Parathyroid adenoma (tissue), 2 donors: ENCODE results near the gene ORC5.

Source experiments
- H2AFZ ChIP-seq: fragments of 300-600 bp; sonication (generic); one replicate; pipeline ENCODE4 v1.7.0; 2017; ENCODE audit warnings: antibody characterized with exemption, mild to moderate bottlenecking
- H3K27ac ChIP-seq: fragments of 300-600 bp; sonication (generic); one replicate; pipeline ENCODE4 v1.7.0; 2017
- H3K27me3 ChIP-seq: fragments of 300-600 bp; sonication (generic); one replicate; pipeline ENCODE4 v1.7.0; 2017; ENCODE audit warnings: low read length; ENCODE audit not compliant: control insufficient read depth, insufficient read depth
- H3K36me3 ChIP-seq: fragments of 300-600 bp; sonication (generic); one replicate; pipeline ENCODE4 v1.7.0; 2017; ENCODE audit warnings: low read length; ENCODE audit not compliant: control insufficient read depth, insufficient read depth
- H3K4me1 ChIP-seq: fragments of 300-600 bp; sonication (generic); one replicate; pipeline ENCODE4 v1.7.0; 2017; ENCODE audit warnings: control low read depth
- H3K4me2 ChIP-seq: fragments of 300-600 bp; sonication (generic); one replicate; pipeline ENCODE4 v1.7.0; 2017; ENCODE audit warnings: low read length
- H3K4me3 ChIP-seq: fragments of 300-600 bp; sonication (generic); one replicate; pipeline ENCODE4 v1.7.0; 2017; ENCODE audit warnings: low read depth, low read length
- H3K79me2 ChIP-seq: fragments of 300-600 bp; sonication (generic); one replicate; pipeline ENCODE4 v1.7.0; 2017; ENCODE audit warnings: control low read depth
- H3K9ac ChIP-seq: fragments of 300-600 bp; sonication (generic); one replicate; pipeline ENCODE4 v1.7.0; 2017; ENCODE audit warnings: mild to moderate bottlenecking
- H3K9me3 ChIP-seq: fragments of 300-600 bp; sonication (generic); one replicate; pipeline ENCODE4 v1.7.0; 2017; ENCODE audit warnings: low read length; ENCODE audit not compliant: control insufficient read depth
- TF ChIP-seq, protein P1 (sequence below): fragments of 300-600 bp; sonication (generic); IDR thresholded peaks from one replicate; pipeline ENCODE4 v1.7.0; 2017; ENCODE audit warnings: antibody characterized with exemption, mild to moderate bottlenecking
- donor health status: primary hyperparathyroidism.

ORC5 gene

DNA sequence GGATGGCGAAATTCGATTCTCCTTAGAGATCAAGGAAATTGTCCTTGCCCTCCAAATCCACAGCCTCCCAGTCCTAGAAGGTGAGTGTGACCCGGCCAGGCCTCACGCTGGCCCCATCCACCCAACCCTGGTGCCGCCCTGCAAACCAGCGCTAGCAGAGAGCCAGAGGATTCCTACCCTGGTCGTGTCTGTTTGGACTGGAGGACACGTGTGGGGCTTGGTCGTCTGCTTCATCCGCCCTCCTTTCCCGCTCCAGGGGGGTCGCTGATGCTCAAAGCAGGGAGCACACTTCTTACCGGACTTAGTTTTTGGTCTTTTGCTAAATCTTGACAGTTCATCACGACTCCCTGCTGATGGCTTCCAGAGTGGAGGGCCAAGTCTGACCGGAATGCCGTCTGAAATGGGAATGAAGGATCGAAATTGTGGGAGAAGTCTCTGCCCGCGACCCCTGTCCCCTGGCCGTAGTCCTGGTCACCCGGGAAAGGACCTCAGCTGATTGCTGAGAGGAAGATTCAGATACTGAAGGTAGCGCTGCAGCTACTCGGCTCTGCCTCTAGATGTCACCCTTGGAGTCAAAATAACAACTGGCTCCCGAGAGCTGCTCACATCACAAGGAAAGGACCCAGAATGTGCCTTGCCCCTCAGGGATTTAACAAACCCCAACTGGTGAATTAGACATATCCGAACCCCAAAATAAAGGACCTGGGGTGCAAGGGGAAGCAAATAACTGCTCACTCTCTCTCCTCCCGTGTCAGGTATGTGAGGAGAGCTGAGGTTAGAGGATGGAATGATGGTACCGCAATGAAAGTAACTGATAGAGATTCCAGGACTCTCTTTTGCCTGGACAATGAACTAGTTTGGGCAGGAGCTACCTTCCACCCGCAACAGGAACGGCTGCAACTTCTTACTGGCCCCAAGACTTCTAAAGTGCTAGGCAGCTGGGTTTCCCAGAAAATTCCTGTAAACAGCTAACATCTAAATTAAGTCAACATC lies 23.5 kb upstream of the ORC5 start:
- no peak overlapping the region for H3K4me3 ChIP-seq
- TF ChIP-seq, protein P1, sequence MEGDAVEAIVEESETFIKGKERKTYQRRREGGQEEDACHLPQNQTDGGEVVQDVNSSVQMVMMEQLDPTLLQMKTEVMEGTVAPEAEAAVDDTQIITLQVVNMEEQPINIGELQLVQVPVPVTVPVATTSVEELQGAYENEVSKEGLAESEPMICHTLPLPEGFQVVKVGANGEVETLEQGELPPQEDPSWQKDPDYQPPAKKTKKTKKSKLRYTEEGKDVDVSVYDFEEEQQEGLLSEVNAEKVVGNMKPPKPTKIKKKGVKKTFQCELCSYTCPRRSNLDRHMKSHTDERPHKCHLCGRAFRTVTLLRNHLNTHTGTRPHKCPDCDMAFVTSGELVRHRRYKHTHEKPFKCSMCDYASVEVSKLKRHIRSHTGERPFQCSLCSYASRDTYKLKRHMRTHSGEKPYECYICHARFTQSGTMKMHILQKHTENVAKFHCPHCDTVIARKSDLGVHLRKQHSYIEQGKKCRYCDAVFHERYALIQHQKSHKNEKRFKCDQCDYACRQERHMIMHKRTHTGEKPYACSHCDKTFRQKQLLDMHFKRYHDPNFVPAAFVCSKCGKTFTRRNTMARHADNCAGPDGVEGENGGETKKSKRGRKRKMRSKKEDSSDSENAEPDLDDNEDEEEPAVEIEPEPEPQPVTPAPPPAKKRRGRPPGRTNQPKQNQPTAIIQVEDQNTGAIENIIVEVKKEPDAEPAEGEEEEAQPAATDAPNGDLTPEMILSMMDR = peak; percentile 68
- H3K4me1 ChIP-seq = no peaks in the 10 kb centered on the region
- no peak overlapping the region for H3K4me2 ChIP-seq
- no peaks in the 10 kb centered on the region for H3K9me3 ChIP-seq
- no peaks in the 10 kb centered on the region for H3K36me3 ChIP-seq
- H3K27me3 ChIP-seq = no peaks in the 10 kb centered on the region
- no peaks in the 10 kb centered on the region for H3K79me2 ChIP-seq
- H2AFZ ChIP-seq = peak overlapping the region; percentile 3
- H3K27ac ChIP-seq = no peak overlapping the region
- H3K9ac ChIP-seq = no peak overlapping the region

DNA sequence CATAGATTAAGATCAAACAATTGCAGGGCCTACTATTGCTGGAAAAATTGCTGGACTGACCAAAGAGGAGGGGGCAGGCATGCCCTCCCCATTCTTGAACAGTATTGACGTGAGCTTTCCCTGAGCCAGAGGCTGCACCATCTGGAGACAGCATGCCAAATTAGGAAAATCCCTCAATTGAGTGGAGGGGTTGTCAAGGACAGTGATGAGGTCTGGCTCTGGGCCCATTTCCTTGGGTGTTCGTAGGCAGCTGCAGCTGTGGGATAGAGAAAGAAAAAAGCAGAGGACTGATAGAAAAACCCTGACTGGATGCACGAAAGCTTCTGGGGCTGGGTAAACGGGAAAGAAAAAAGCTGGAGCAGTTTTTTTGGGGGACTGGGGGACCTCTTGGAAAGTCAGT lies 22.8 kb upstream of the ORC5 start:
- TF ChIP-seq, protein P1 = no peak
- Histone ChIP-seq H3K4me1 (no peaks in the 10 kb centered on the region), H3K4me3 (no peak overlapping the region), H3K79me2 (no peaks in the 10 kb centered on the region), H3K9me3 (no peaks in the 10 kb centered on the region), H3K36me3 (no peaks in the 10 kb centered on the region), H3K27ac (no peak overlapping the region), H3K4me2 (no peak overlapping the region), H3K27me3 (no peaks in the 10 kb centered on the region), H3K9ac (no peak overlapping the region), H2AFZ (no peak overlapping the region)

DNA sequence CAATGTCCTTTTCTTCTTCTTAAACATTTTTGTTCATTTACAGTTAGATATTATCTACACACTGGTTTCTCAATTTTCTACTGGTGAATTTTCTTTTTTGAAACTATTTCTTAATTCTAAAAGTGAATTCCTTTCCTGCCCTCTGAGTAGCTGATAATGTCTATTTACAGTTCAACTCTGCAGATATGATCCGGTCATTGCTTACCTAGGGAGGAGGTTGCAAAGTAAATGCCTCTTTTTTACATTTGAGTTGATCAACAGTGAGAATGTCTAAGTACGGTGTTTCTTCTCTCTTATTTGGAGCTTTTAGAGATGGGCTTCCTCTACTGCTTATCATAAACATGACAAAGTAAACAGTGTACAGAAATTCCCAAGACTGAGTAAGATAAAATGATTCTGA lies 20.6 kb upstream of the ORC5 start:
- Histone ChIP-seq H3K27me3 (no peaks in the 10 kb centered on the region), H3K79me2 (no peaks in the 10 kb centered on the region), H3K36me3 (no peaks in the 10 kb centered on the region), H3K9me3 (no peaks in the 10 kb centered on the region), H3K4me2 (no peak overlapping the region), H2AFZ (peak overlapping the region; percentile 20), H3K4me1 (no peaks in the 10 kb centered on the region), H3K4me3 (no peak overlapping the region), H3K27ac (no peak overlapping the region), H3K9ac (no peak overlapping the region)
- TF ChIP-seq, protein P1 = no peak

DNA sequence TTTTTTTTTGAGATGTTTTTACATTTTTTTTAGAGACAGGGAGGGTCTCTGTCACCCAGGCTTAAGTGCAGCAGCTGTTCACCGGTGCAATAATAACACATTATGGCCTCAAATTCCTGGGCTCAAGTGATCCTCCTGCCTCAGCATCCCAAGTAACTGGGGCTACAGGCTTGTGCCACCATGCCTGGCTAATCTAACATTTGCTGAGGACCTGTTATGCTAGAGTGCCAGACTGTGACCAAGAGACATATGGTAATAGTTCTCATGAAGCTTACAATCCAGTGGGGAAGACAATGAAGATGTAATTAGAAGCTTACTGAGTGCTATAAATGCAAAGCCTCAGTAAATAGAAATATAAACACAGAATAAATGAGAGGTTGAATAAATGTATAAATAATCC lies 17.6 kb upstream of the ORC5 start:
- H3K4me3 ChIP-seq = no peak overlapping the region
- H3K79me2 ChIP-seq = no peaks in the 10 kb centered on the region
- no peaks in the 10 kb centered on the region for H3K9me3 ChIP-seq
- no peak overlapping the region for H3K4me2 ChIP-seq
- no peak overlapping the region for H3K27ac ChIP-seq
- no peaks in the 10 kb centered on the region for H3K27me3 ChIP-seq
- H3K4me1 ChIP-seq = no peaks in the 10 kb centered on the region
- H2AFZ ChIP-seq = no peak overlapping the region
- H3K36me3 ChIP-seq = no peaks in the 10 kb centered on the region
- TF ChIP-seq, protein P1 = no peak
- no peak overlapping the region for H3K9ac ChIP-seq
